GM12878 (cell line): ENCODE measurements around the gene HIVEP3. TPM values are rescaled to one million over a fixed set of nuclear protein-coding genes. Genes with fewer than 3 reads are reported as not detected.

Experiments
- ATAC-seq: fragments of 200-7000 bp; cut with Tn5 transposase; 3 replicates; pipeline ENCODE4 v1.9.1; 2020; ENCODE audit warnings: mild to moderate bottlenecking, moderate library complexity
- BruUV-seq: library from RNA; stranded (reverse); fragments of 400-500 nt; replicated peaks from 2 replicates; lab custom pipeline; 2021; lab: Mats Ljungman, UMichigan
- CTCF ChIA-PET: fragments of 300-600 bp; sonication (Branson Sonifier 250); formaldehyde crosslinking; extraction: SDS; loops from one replicate; lab custom pipeline; 2021; ENCODE audit warnings: inconsistent platforms; lab: Yijun Ruan, JAX
- POLR2A ChIA-PET: fragments of 350-600 bp; formaldehyde crosslinking; extraction: SDS; loops from one replicate; lab custom pipeline; 2021; ENCODE audit warnings: inconsistent platforms; lab: Charles Lee
- RAD21 ChIA-PET: fragments of 300-600 bp; sonication (Branson Sonifier 250); formaldehyde crosslinking; loops from one replicate; lab custom pipeline; 2023; ENCODE audit warnings: antibody characterized with exemption; ENCODE audit not compliant: unreplicated experiment; lab: Charles Lee
- SMC1A ChIA-PET: fragments of 300-600 bp; sonication (Branson Sonifier 250); formaldehyde crosslinking; loops from one replicate; lab custom pipeline; 2023; ENCODE audit not compliant: unreplicated experiment, uncharacterized antibody; lab: Charles Lee
- DNase-seq: peaks from one replicate; pipeline ENCODE4 v3.0.0-alpha.2; 2011; ENCODE audit warnings: low read depth, low spot score
- FAIRE-seq: peaks from 3 replicates; lab custom pipeline; 2011; peaks lifted over from hg19 to GRCh38; lab: Jason Lieb, UNC
- H2AFZ ChIP-seq: 2 replicates; pipeline ENCODE4 v1.6.0; 2011; ENCODE audit warnings: low read depth, low read length, control low read depth; ENCODE audit not compliant: control insufficient read depth
- H3K27ac ChIP-seq: 2 replicates; pipeline ENCODE4 v1.5.1; 2011; ENCODE audit warnings: control low read depth; ENCODE audit not compliant: control insufficient read depth, insufficient read depth
- H3K27me3 ChIP-seq, 2 experiments: replicated peaks in 1 of 2; 2 replicates each; pipeline versions ENCODE4 v1.6.0 to v1.6.1; 2011; ENCODE audit warnings: low read length in 1 of 2; ENCODE audit not compliant: control insufficient read depth in 2 of 2, insufficient read depth in 2 of 2
- H3K36me3 ChIP-seq, 2 experiments: 2 replicates each; pipeline ENCODE4 v1.5.1; 2011; ENCODE audit warnings: low read length in 1 of 2; ENCODE audit not compliant: control insufficient read depth in 2 of 2, insufficient read depth in 2 of 2
- H3K4me1 ChIP-seq: 2 replicates; pipeline ENCODE4 v1.6.1; 2011; ENCODE audit warnings: mild to moderate bottlenecking, low read length, moderate library complexity, mixed read lengths; ENCODE audit not compliant: control insufficient read depth, insufficient read depth
- H3K4me2 ChIP-seq: 2 replicates; pipeline ENCODE4 v1.6.0; 2011; ENCODE audit warnings: control low read depth; ENCODE audit not compliant: control insufficient read depth, insufficient read depth
- H3K4me3 ChIP-seq: fragments of 200-600 bp; sonication (generic); 2 replicates; pipeline ENCODE4 v1.5.1; 2016
- H3K79me2 ChIP-seq: 2 replicates; pipeline ENCODE4 v1.6.0; 2011; ENCODE audit warnings: low read length; ENCODE audit not compliant: control insufficient read depth, insufficient read depth
- H3K9ac ChIP-seq: 2 replicates; pipeline ENCODE4 v1.8.0; 2011; ENCODE audit warnings: low read length, control low read depth, mixed read lengths; ENCODE audit not compliant: control insufficient read depth, insufficient read depth
- H3K9me3 ChIP-seq: replicated peaks from 3 replicates; pipeline ENCODE4 v1.5.1; 2011; ENCODE audit warnings: mild to moderate bottlenecking, low read length; ENCODE audit not compliant: control insufficient read depth, insufficient read depth
- H4K20me1 ChIP-seq: 2 replicates; pipeline ENCODE4 v1.6.0; 2011; ENCODE audit not compliant: control insufficient read depth, insufficient read depth
- CHD1 ChIP-seq: IDR thresholded peaks from 2 replicates; pipeline ENCODE4 v1.6.1; 2012; ENCODE audit warnings: low read depth, low read length, improper control_type of control experiment
- ESRRA ChIP-seq: IDR thresholded peaks from 2 replicates; pipeline ENCODE4 v1.6.1; 2012; ENCODE audit warnings: mild to moderate bottlenecking, low read length, improper control_type of control experiment
- FOXM1 ChIP-seq: IDR thresholded peaks from 2 replicates; pipeline ENCODE4 v1.6.1; 2012; ENCODE audit warnings: low read depth, mild to moderate bottlenecking, inconsistent platforms, low read length, moderate library complexity
- IKZF1 ChIP-seq: fragments of 450-650 bp; conservative IDR thresholded peaks from 2 replicates; pipeline ENCODE4 v1.6.1; 2017; ENCODE audit warnings: antibody characterized with exemption, mild to moderate bottlenecking
- NFYB ChIP-seq: IDR thresholded peaks from 2 replicates; pipeline ENCODE4 v1.6.1; 2011; ENCODE audit warnings: low read depth, mild to moderate bottlenecking, low read length, improper control_type of control experiment, moderate library complexity; ENCODE audit not compliant: insufficient read depth
- SUPT20H ChIP-seq: IDR thresholded peaks from 2 replicates; pipeline ENCODE4 v1.6.1; 2011; ENCODE audit warnings: low read depth, mild to moderate bottlenecking, low read length, moderate library complexity, borderline replicate concordance; ENCODE audit not compliant: control insufficient read depth
- YBX1 ChIP-seq: fragments of 450-650 bp; IDR thresholded peaks from 2 replicates; pipeline ENCODE4 v1.6.1; 2016; ENCODE audit warnings: antibody characterized with exemption
- YY1 ChIP-seq: IDR thresholded peaks from 2 replicates; pipeline ENCODE4 v1.6.1; 2011; ENCODE audit warnings: low read depth, mild to moderate bottlenecking, low read length
- ZNF207 ChIP-seq: fragments of 450-650 bp; IDR thresholded peaks from 2 replicates; pipeline ENCODE4 v1.6.1; 2014; ENCODE audit warnings: antibody characterized with exemption, mild to moderate bottlenecking, borderline replicate concordance
- WGBS: methylation state at CpG from one replicate; pipeline ENCODE4 v1.1.6; 2016; ENCODE audit warnings: low lambda C conversion rate; ENCODE audit not compliant: insufficient replicate concordance, insufficient coverage; ENCODE audit errors: missing lambda C conversion rate; 5-methylcytosine and 5-hydroxymethylcytosine counted together
- in situ Hi-C: fragments of 300-500 bp; cut with MboI; formaldehyde crosslinking; loops from 9 replicates; pipeline ENCODE4 v1.14.3; 2018; ENCODE audit warnings: mixed read lengths
- intact Hi-C: fragments of 100-400 bp; cut with micrococcal nuclease; formaldehyde crosslinking; loops from one replicate; pipeline ENCODE4 v1.14.2; 2022; ENCODE audit not compliant: unreplicated experiment
- polyA plus RNA-seq, 11 experiments: library from polyadenylated mRNA; depleted of rRNA in 4 of 11; unstranded in 6 of 11; stranded (reverse) in 5 of 11; fragments of >200 nt; fragmentation: Nextera tagmentation in 4 of 11; fragmentation: Illumina TruSeq in 1 of 11; extraction: Ambion mirVana in 4 of 11; extraction: Trizol in 1 of 11; gene quantifications; 1 replicate in 1 of 11; 2 replicates in 10 of 11; pipeline versions ENCODE4 v1.2.1 to v1.2.3, GENCODE V29; 2011 to 2016; ENCODE audit warnings: inconsistent platforms in 2 of 11, missing spikeins in 2 of 11, low read depth in 1 of 11
- total RNA-seq, 4 experiments: library from RNA; depleted of rRNA in 3 of 4; stranded (reverse); fragments of >200 nt in 3 of 4; fragmentation: Illumina TruSeq in 1 of 4; extraction: Trizol in 1 of 4; gene quantifications; 2 replicates each; pipeline versions ENCODE4 v1.2.1 to v1.2.3, GENCODE V29; 2013 to 2021
- TF ChIP-seq, protein P1 (sequence below): fragments of 450-650 bp; formaldehyde crosslinking; IDR thresholded peaks from 2 replicates; pipeline ENCODE4 v1.4.0; 2022; ENCODE audit warnings: mild to moderate bottlenecking, moderate library complexity

The HIVEP3 gene
- total and polyA plus RNA-seq, 10 of the 15 experiments (the other 5 are each of a cell fraction or from before 2014, with no cell fraction given) = 1.8 to 13.6 (median 3.8) TPM

DNA sequence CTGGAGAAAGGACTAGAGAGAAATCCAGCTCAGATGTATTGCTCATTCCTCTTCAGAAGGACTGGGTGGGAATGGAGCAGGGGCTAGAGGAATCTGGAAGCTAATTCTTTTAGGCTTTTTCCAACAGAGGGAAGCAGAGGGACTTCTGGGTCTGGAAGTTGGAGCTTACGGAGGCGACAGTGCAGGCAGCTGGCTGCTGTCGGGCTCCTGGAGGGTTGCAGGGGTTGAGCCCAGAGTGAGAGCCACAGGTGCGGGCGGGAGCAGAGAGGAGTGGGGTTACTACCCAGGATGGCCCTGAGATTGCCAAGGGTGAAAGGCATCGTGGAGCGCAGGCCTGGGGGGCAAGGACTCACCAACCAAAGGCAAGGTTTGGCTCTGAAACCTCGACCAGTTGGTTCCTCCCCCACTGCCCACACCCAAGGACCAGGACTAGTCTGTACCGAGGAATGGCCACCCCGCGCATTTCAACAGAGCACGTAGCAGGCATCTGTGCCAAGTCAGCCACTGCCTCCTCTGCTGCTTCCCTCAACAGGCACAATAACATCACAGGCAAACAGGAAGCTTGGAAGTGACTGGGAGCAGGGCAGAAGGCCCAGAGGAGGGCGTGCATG, 411.5 kb downstream of the HIVEP3 start:
- ATAC-seq = no peak
- Histone ChIP-seq H3K27ac (no peak overlapping the region), H3K79me2 (no peaks in the 10 kb centered on the region), H3K9me3 (no peaks in the 10 kb centered on the region), H4K20me1 (no peaks in the 10 kb centered on the region), H3K4me1 (peaks cover 8% of the 10 kb centered on the region), H3K4me3 (no peak overlapping the region), H3K27me3 (no peaks in the 10 kb centered on the region; a peak in 1 of 4 replicates), H3K36me3 (no peaks in the 10 kb centered on the region), H2AFZ (no peak overlapping the region), H3K4me2 (no peak overlapping the region), H3K9ac (no peak overlapping the region)
- ChIA-PET CTCF (interaction anchor here (0.6 to 2.3 kb wide), 5 partner anchors 9 to 55 kb away, joined by 3 to 9 read pairs (median 7); no protein-coding TSS in a partner anchor), RAD21 (interaction anchor here (1.5 kb wide), 1 partner anchor 12 kb away, joined by 3 read pairs; no protein-coding TSS in a partner anchor), POLR2A (interaction anchor here (1.4 kb wide), 1 partner anchor 14 kb away, joined by 3 read pairs; no protein-coding TSS in a partner anchor), SMC1A (no interaction called here)
- intact Hi-C loops (no loop called here), in situ Hi-C loops (no loop called here)
- WGBS = 74% methylated on average over 13 of the region's 13 CpGs
- no peak for FAIRE-seq
- TF ChIP-seq SUPT20H = no peak
- TF ChIP-seq CHD1 = no peak
- TF ChIP-seq, protein P1, sequence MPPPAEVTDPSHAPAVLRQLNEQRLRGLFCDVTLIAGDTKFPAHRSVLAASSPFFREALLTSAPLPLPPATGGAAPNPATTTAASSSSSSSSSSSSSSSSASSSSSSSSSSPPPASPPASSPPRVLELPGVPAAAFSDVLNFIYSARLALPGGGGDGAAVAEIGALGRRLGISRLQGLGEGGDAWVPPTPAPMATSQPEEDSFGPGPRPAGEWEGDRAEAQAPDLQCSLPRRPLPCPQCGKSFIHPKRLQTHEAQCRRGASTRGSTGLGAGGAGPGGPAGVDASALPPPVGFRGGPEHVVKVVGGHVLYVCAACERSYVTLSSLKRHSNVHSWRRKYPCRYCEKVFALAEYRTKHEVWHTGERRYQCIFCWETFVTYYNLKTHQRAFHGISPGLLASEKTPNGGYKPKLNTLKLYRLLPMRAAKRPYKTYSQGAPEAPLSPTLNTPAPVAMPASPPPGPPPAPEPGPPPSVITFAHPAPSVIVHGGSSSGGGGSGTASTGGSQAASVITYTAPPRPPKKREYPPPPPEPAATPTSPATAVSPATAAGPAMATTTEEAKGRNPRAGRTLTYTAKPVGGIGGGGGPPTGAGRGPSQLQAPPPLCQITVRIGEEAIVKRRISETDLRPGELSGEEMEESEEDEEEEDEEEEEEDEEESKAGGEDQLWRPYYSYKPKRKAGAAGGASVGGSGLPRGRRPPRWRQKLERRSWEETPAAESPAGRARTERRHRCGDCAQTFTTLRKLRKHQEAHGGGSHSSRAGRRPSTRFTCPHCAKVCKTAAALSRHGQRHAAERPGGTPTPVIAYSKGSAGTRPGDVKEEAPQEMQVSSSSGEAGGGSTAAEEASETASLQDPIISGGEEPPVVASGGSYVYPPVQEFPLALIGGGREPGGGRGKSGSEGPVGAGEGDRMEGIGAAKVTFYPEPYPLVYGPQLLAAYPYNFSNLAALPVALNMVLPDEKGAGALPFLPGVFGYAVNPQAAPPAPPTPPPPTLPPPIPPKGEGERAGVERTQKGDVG = no peak
- TF ChIP-seq NFYB = no peak
- no peak for TF ChIP-seq ESRRA
- no peak for TF ChIP-seq ZNF207
- TF ChIP-seq IKZF1 = no peak
- no peak for TF ChIP-seq YY1
- TF ChIP-seq FOXM1 = no peak
- no peak for TF ChIP-seq YBX1
- no peak for DNase-seq
- BruUV-seq = no TSS peak
